ENCODE measurements around the gene TNNC1. TPM values are rescaled to one million over a fixed set of nuclear protein-coding genes. Genes with fewer than 3 reads are reported as not detected.

The TNNC1 gene
- 10.7 TPM for polyA plus RNA-seq (2013, experiment 1 of 4)
- polyA plus RNA-seq (2013, experiment 2 of 4), result 8.3 TPM
- 5.4 TPM for polyA plus RNA-seq (2013, experiment 3 of 4)
- polyA plus RNA-seq (2013, experiment 4 of 4), result 7.4 TPM

DNA sequence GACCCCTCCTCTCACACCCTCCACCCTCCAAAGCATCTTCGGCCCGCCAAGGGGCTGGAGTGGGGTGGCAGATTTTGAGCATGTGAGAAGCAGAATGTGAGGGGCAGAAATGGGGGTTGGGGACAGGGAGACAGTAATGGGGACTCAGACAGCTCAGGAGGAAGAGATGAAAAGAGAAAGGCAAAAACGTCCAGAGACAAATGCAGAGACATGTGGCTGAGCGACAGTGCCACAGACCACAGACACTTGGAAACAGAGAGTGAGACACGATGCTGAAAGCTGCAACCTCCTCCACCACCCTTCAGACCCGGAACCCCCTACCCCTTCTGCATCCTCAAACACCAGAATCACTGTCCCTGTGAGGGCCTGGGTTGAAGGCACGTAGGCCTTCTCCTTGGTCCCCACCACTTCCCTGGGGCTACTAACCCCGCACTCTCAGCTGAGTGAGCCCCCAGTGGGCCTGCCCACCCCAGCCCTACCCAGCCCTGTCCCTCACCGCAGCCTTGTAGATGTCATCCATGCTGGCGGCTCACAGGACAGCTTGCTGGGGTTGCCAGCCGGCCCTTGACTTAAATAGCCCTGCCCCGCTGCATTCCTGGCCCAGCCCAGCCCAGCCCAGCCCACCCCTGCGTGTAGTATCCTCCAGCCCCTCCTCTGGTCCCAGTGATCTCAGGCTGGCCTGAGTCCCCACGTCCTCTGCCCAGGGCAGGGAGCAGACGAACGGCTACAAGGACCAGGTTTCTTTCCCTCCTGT lies at the start of gene TNNC1:
Gene TNNC1, minus strand, starts transcription at position 546 of the 754 bp plus-strand sequence. Its CDS starts 26 bp downstream, at position 520.
- Histone ChIP-seq H3K4me3 (ENCODE audit: insufficient read depth, low read depth, low read length) (no peak within 1 kb of the TSS), H3K9me3 (ENCODE audit: control insufficient read depth, low read length) (no peaks in the 10 kb centered on the region), H3K27me3 (ENCODE audit: control insufficient read depth, insufficient read depth, low read length, poor library complexity, severe bottlenecking) (no peaks in the 10 kb centered on the region), H3K4me1 (ENCODE audit: control insufficient read depth, insufficient read depth, low read length) (peaks cover 22% of the 10 kb centered on the region), H3K27ac (ENCODE audit: insufficient read depth, low read depth, low read length, poor library complexity, severe bottlenecking) (no peak within 1 kb of the TSS), H3K36me3 (ENCODE audit: control insufficient read depth, insufficient read depth, low read length) (peaks cover 12% of the 10 kb centered on the region)
- 56 to 58% methylated on average over 16 of the region's 16 CpGs for WGBS, 2 experiments

DNA sequence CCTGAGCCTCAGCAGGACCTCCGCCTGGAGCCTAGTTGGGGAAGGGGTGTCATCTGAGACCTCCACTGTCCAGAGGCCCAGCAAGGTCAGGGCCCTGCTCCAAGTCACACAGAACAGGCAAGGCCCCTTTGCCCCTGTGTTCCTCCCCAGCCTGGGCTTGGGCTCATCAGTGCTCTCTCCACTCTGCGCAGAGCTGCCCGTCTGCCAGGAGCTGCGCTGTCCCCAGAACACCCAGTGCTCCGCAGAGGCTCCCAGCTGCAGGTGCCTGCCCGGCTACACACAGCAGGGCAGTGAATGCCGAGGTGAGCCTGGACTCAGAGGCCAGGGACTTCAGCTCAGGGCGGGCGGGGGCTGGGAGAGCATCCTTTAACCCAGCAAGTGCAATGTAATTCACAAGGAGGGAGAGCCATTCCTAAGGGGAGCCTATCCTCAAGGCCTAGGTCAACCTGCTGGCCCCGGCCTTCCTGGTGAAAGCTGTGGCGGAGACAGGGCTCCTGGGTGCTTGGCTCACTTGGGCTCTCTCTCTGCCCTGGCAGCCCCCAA lies 49.0 kb upstream of the TNNC1 start:
- H3K9me3 ChIP-seq (ENCODE audit: control insufficient read depth, low read length), result no peaks in the 10 kb centered on the region
- no peak overlapping the region for H3K27ac ChIP-seq (ENCODE audit: insufficient read depth, low read depth, low read length, poor library complexity, severe bottlenecking)
- WGBS, 2 experiments, result 90 to 93% methylated on average over 11 of the region's 11 CpGs
- no peak overlapping the region for H3K4me3 ChIP-seq (ENCODE audit: insufficient read depth, low read depth, low read length)
- no peaks in the 10 kb centered on the region for H3K27me3 ChIP-seq (ENCODE audit: control insufficient read depth, insufficient read depth, low read length, poor library complexity, severe bottlenecking)
- H3K36me3 ChIP-seq (ENCODE audit: control insufficient read depth, insufficient read depth, low read length), result no peaks in the 10 kb centered on the region
- peaks cover 5% of the 10 kb centered on the region for H3K4me1 ChIP-seq (ENCODE audit: control insufficient read depth, insufficient read depth, low read length)

DNA sequence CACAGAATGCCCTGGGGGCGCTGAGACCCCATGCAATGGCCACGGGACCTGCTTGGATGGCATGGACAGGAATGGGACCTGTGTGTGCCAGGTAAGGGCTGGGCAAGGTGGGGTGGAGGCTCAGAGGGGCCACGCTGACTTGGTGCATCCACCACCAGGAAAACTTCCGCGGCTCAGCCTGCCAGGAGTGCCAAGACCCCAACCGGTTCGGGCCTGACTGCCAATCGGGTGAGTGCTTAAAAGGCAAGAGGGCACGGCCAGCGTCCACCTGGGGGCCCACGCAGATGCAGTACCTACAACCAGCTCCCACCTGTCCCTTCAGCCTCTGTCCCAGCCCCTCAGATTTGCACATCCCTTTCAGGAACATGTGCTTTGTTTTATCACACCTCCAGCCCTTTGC lies 48.2 kb upstream of the TNNC1 start:
- no peak overlapping the region for H3K27ac ChIP-seq (ENCODE audit: insufficient read depth, low read depth, low read length, poor library complexity, severe bottlenecking)
- H3K27me3 ChIP-seq (ENCODE audit: control insufficient read depth, insufficient read depth, low read length, poor library complexity, severe bottlenecking), result no peaks in the 10 kb centered on the region
- no peak overlapping the region for H3K4me3 ChIP-seq (ENCODE audit: insufficient read depth, low read depth, low read length)
- peaks cover 5% of the 10 kb centered on the region for H3K4me1 ChIP-seq (ENCODE audit: control insufficient read depth, insufficient read depth, low read length)
- 92 to 93% methylated on average over 11 of the region's 11 CpGs for WGBS, 2 experiments
- no peaks in the 10 kb centered on the region for H3K36me3 ChIP-seq (ENCODE audit: control insufficient read depth, insufficient read depth, low read length)
- no peaks in the 10 kb centered on the region for H3K9me3 ChIP-seq (ENCODE audit: control insufficient read depth, low read length)

DNA sequence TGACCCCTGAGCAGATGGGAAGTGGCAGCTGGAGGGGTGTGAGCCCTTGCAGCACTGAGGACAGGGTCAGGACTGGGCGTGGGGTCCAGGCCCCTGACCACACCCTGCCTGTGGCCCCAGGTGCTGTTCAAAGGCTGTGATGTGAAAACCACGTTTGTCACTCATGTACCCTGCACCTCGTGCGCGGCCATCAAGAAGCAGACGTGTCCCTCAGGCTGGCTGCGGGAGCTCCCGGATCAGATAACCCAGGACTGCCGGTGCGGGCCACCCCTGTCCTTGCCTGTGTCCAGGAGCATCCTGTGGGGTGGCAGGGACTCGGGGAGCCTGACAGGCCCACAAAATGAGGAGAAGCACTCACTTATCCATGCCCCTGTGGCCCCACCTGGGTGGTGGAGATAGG lies 47.2 kb upstream of the TNNC1 start:
- Histone ChIP-seq H3K36me3 (ENCODE audit: control insufficient read depth, insufficient read depth, low read length) (no peaks in the 10 kb centered on the region), H3K9me3 (ENCODE audit: control insufficient read depth, low read length) (no peaks in the 10 kb centered on the region), H3K27ac (ENCODE audit: insufficient read depth, low read depth, low read length, poor library complexity, severe bottlenecking) (no peak overlapping the region), H3K27me3 (ENCODE audit: control insufficient read depth, insufficient read depth, low read length, poor library complexity, severe bottlenecking) (no peaks in the 10 kb centered on the region), H3K4me3 (ENCODE audit: insufficient read depth, low read depth, low read length) (no peak overlapping the region), H3K4me1 (ENCODE audit: control insufficient read depth, insufficient read depth, low read length) (peaks cover 2% of the 10 kb centered on the region)
- 92 to 93% methylated on average over 11 of the region's 11 CpGs for WGBS, 2 experiments

DNA sequence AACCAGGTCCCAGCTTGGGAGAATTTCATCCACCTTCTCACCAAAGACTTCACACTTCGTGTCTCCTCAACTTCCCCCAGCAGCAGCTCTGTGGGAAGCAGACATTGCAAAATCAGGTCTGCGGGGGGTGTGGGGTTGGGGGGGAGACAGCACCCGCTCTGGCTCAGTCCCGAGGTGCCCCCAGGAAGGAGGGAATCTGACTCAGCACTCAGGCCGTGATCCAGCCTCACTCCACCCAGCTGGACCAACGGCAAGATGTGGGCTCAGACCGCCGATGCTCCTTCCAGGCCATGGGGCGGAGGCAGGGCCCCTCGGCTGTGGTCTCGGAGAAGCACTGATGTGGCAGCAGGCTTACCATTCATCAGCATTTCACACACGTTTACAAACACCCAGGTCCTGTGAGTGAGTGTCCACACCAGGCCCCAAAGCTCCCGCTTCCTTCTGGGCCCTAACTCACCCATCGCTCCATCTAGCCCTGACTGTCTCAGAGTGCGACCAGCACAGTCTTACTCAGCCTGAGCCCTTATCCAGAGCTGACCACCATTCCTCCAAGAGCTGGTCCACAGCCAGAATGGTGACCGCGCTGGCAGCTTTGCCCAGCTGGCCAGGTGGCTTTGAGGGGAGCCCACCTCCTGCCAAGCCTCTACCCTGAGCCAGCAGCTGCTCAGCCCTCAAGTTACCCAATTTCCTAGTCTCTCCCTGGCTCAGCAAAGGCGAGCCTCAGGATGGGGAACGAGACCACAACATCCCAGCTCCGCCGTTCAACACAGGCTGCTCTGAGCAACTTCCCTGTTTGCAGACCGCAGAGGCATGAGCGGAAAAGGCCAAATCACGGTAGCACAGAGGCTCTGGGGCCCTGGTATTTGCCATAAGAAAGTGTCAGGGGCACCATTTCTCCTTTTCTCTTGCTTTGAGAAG lies 44.6 kb upstream of the TNNC1 start:
- Histone ChIP-seq H3K9me3 (ENCODE audit: control insufficient read depth, low read length) (no peaks in the 10 kb centered on the region), H3K36me3 (ENCODE audit: control insufficient read depth, insufficient read depth, low read length) (no peaks in the 10 kb centered on the region), H3K27me3 (ENCODE audit: control insufficient read depth, insufficient read depth, low read length, poor library complexity, severe bottlenecking) (no peaks in the 10 kb centered on the region), H3K27ac (ENCODE audit: insufficient read depth, low read depth, low read length, poor library complexity, severe bottlenecking) (no peak overlapping the region), H3K4me1 (ENCODE audit: control insufficient read depth, insufficient read depth, low read length) (no peaks in the 10 kb centered on the region), H3K4me3 (ENCODE audit: insufficient read depth, low read depth, low read length) (no peak overlapping the region)
- WGBS, 2 experiments, result 91 to 93% methylated on average over 24 of the region's 24 CpGs

DNA sequence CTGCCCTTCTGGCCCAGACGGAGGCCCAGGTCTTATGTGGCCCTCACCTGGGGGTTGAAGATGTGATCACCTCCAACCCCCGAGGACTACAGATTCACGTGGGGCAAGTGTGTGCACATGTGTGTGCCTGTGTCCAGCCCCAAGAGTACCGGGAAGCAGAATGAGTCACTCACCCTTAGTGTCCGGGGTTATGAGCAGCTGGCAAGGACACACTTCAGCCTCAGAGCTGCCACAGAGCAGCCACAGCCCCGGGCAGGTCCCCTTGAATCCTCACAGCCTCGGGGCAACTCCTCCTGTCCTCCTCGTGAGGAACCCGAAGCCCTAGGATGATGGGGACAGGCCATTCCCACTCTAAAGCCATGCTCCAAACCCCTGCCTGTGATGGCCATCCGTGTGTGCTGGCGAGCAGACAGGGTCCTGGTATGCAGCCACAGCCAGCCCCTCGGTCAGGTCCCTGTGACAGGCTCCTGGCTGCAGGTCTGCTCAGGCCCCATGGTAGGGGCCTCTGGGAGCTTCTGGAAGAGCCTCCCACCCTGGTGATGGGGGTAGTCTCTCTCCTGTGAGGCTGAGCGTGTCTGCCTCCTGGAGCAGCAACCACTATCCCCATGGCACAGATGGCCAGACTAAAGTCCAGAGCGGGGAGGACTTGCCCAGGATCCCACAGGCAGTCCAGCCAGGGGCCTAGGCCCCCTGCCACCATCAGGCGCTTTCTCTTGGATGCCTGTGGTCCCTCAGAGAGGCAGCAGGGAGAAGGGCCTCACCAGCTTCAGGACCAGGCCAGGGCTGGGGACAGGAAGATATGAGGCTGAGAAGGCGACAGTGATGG lies 42.1 kb upstream of the TNNC1 start:
- H3K27ac ChIP-seq (ENCODE audit: insufficient read depth, low read depth, low read length, poor library complexity, severe bottlenecking), result no peak overlapping the region
- peaks cover 8% of the 10 kb centered on the region for H3K36me3 ChIP-seq (ENCODE audit: control insufficient read depth, insufficient read depth, low read length)
- H3K4me1 ChIP-seq (ENCODE audit: control insufficient read depth, insufficient read depth, low read length), result no peaks in the 10 kb centered on the region
- H3K27me3 ChIP-seq (ENCODE audit: control insufficient read depth, insufficient read depth, low read length, poor library complexity, severe bottlenecking), result no peaks in the 10 kb centered on the region
- no peak overlapping the region for H3K4me3 ChIP-seq (ENCODE audit: insufficient read depth, low read depth, low read length)
- H3K9me3 ChIP-seq (ENCODE audit: control insufficient read depth, low read length), result no peaks in the 10 kb centered on the region
- WGBS, 2 experiments, result 92 to 93% methylated on average over 16 of the region's 16 CpGs

DNA sequence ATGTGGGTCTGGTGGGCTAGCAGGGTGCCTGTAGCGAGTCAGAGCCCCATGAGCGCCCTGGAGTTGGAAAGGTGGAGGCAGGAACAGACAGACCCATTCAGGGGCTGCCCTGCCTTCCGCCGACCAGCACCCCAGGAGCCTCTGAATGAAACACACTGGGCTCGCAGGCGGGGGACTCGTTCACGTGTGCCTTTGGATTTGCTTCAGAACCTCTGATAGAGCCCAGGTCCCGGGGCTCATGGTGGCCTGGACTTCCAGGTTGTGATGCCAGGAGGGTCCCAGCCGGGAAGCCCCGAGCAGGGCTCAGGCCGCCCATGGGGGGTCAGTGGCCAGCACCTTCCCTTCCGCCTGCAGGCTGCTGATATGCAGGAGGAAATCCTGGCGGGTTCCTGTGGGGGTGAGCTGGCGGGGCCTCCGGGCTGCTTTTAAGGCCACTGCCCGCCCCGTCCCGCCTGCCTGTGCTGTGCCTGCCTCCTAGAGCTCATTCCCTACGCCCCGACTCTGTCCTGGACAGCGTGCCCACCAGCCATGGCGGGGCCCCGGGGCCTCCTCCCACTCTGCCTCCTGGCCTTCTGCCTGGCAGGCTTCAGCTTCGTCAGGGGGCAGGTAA lies 41.1 kb upstream of the TNNC1 start, which contains the start of gene STAB1:
Gene STAB1, plus strand, starts transcription at position 453 of the 610 bp plus-strand sequence. Its CDS starts 76 bp downstream, at position 529.
- Histone ChIP-seq H3K27me3 (ENCODE audit: control insufficient read depth, insufficient read depth, low read length, poor library complexity, severe bottlenecking) (no peaks in the 10 kb centered on the region), H3K27ac (ENCODE audit: insufficient read depth, low read depth, low read length, poor library complexity, severe bottlenecking) (no peak within 1 kb of the TSS), H3K36me3 (ENCODE audit: control insufficient read depth, insufficient read depth, low read length) (peaks cover 14% of the 10 kb centered on the region), H3K9me3 (ENCODE audit: control insufficient read depth, low read length) (no peaks in the 10 kb centered on the region), H3K4me1 (ENCODE audit: control insufficient read depth, insufficient read depth, low read length) (no peaks in the 10 kb centered on the region), H3K4me3 (ENCODE audit: insufficient read depth, low read depth, low read length) (no peak within 1 kb of the TSS)
- 86 to 87% methylated on average over 25 of the region's 25 CpGs for WGBS, 2 experiments

DNA sequence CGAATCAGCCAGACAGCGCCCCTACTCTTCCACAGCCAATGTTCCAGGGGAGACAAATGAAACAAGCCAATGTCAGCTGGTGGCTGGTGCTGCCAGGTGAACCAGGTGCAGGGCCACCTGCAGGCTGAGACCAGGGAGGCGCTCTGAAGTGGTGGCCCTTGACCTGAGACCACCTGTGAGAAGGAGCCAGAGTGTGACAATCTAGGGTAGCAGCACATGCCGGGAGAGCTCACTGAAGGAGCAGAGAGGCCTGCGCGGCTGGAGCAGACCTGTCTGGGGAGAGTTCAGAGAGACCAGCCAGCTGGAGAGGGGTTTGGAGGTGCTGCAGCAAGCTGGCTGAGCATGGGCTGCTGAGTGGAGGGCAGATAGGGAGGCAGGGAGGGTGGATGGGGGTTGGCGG lies 40.6 kb upstream of the TNNC1 start:
- 91 to 94% methylated on average over 7 of the region's 7 CpGs for WGBS, 2 experiments
- Histone ChIP-seq H3K4me3 (ENCODE audit: insufficient read depth, low read depth, low read length) (no peak overlapping the region), H3K27ac (ENCODE audit: insufficient read depth, low read depth, low read length, poor library complexity, severe bottlenecking) (no peak overlapping the region), H3K27me3 (ENCODE audit: control insufficient read depth, insufficient read depth, low read length, poor library complexity, severe bottlenecking) (no peaks in the 10 kb centered on the region), H3K9me3 (ENCODE audit: control insufficient read depth, low read length) (no peaks in the 10 kb centered on the region), H3K4me1 (ENCODE audit: control insufficient read depth, insufficient read depth, low read length) (no peaks in the 10 kb centered on the region), H3K36me3 (ENCODE audit: control insufficient read depth, insufficient read depth, low read length) (peaks cover 20% of the 10 kb centered on the region)

DNA sequence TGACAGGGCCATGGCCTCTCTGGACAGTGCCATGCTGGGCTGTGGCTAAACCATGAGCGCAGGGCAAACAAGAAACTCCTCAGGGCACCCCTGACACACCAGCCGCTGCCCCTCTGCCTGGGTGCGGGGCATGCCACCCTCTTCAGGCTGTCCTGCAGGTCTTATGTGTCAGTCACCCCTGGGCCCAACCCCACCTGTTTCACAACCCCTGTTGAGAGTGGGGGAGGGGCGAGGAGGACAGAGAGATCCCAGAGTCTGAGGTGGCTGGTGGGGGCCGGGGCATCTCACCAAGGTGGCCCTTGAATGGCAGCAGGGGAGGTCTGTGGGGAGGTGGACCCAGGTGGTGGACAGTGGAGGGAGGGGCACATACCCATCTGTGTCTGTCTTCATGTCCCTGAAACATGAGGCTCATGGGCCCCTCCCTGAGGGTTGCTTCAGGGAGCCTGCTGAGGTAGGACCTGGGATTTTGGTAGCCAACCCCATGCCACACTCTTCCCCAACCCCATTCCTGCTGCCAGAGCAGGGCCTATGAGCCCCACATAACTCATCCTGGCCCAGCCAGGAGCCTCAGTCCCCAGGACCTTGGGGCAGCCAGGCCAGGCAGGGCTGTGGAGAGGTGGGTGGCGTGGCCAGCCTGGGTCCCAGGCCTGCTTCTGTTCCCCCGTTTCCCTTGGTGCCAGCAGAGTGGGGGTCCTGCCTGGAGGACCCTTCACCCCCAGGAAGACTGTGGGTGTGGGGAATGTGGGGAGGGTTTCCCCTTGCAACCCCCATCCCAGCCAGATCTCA lies 39.6 kb upstream of the TNNC1 start:
- Histone ChIP-seq H3K36me3 (ENCODE audit: control insufficient read depth, insufficient read depth, low read length) (peaks cover 24% of the 10 kb centered on the region), H3K27me3 (ENCODE audit: control insufficient read depth, insufficient read depth, low read length, poor library complexity, severe bottlenecking) (no peaks in the 10 kb centered on the region), H3K4me3 (ENCODE audit: insufficient read depth, low read depth, low read length) (no peak overlapping the region), H3K27ac (ENCODE audit: insufficient read depth, low read depth, low read length, poor library complexity, severe bottlenecking) (no peak overlapping the region), H3K9me3 (ENCODE audit: control insufficient read depth, low read length) (no peaks in the 10 kb centered on the region), H3K4me1 (ENCODE audit: control insufficient read depth, insufficient read depth, low read length) (no peaks in the 10 kb centered on the region)
- 93 to 95% methylated on average over 7 of the region's 7 CpGs for WGBS, 2 experiments

All from ectodermal cell (in vitro differentiated cells).